Cardiac atrium fibroblast (primary cell): ENCODE data around the gene DHX38. TPM values are rescaled to one million over a fixed set of nuclear protein-coding genes. Genes with fewer than 3 reads are reported as not detected.

Source experiments
- total RNA-seq: library from RNA; depleted of rRNA; stranded (reverse); fragments of >200 nt; gene quantifications from 2 replicates; pipeline ENCODE4 v1.2.3, GENCODE V29; 2015

Gene DHX38
- 18.8 and 22.7 TPM in 2 replicates for total RNA-seq

DNA sequence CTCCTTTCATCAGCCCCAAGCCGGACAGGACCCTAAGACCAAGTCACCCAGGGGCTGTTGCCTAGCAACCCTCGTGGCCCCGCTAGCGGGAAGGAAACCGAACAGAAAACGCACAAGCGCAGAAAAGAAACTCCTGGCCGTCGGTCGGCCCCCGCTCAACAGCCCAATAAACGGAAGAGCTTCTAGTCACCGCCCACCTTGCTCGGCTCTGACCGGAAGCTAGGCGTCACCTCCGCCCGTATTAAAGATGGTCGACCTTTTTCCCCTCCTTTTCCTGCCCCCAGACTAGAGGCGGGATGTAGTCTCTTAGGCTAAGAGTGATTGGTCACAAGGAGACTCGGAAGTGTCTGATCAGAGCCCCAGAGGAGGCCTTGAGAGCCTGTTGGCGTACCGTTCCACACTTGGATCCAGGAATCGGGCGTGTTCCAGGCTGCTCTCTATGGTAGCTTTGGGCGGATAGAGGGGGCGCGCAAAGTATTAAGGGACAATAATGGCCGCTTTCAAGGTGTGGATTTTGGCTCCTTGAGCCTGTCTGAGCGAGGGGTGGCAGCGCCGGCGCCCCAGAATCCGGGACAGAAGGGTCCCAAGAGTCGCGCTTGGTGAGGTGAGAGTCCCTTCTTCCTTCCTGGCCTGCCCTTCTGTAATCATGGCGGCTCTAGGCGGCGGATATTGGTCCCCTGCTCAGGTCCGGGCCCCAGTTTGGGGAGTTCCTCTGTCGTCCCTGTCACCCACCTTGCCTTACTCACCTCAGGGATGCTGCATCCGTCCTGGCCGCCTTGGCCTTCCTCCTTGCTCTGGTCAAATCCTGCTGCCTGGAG, at the start of gene DHX38, which contains the start of gene TXNL4B:
DHX38 (plus strand) TSS at position 400 of the 818 bp plus-strand sequence. CDS start 2,311 bp downstream, outside the sequence.
TXNL4B (minus strand) TSS at position 173 of the 818 bp plus-strand sequence. CDS start 2,871 bp downstream, outside the sequence.

DNA sequence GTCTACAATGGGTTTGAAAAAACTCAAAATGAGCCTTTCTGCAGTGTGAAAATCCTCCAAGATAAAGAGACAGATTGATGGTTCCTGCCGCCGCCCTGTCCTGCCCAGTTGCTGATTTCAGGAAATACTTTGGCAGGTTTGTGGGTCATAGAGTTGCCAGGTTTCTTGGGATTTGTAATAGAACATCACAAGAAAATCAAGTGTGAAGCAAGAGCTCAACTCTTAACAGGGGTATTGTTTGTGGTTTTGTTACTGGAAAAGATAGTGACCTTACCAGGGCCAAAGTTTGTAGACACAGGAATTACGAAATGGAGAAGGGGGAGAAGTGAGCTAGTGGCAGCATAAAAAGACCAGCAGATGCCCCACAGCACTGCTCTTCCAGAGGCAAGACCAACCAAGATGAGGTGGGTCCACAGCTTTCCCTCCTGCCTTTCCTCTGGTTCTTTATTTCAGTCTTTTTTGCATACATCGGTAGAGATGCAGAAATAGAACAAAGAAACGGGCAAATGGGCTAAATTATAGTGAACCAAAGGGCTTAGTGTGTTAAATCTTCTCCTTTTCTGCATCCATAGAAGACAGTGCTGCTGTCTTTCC, 39.3 kb upstream of the DHX38 start, which contains the start of gene HP:
HP (plus strand) TSS at position 252 of the 594 bp plus-strand sequence; CDS start at position 400, 148 bp downstream.

Other genes starting within 250 kb of the DHX38 start
- gene ATXN1L, start 247.9 kb upstream of the DHX38 start, total RNA-seq, result 11.2 and 11.5 TPM in 2 replicates
- 4.1 and 6.0 TPM in 2 replicates for gene ZNF821, start 209.7 kb upstream of the DHX38 start, total RNA-seq
- gene IST1, start 198.3 kb upstream of the DHX38 start, total RNA-seq, result 112 and 122 TPM in 2 replicates
- gene PKD1L3, start 93.4 kb upstream of the DHX38 start, total RNA-seq, result not detected in 2 replicates
- gene DHODH, start 85.1 kb upstream of the DHX38 start, total RNA-seq, result 8.5 and 9.9 TPM in 2 replicates
- gene HP, start 39.3 kb upstream of the DHX38 start, total RNA-seq, result 2.8 TPM in 1 of 2 replicates, not detected in the other
- gene HPR, start 30.6 kb upstream of the DHX38 start, total RNA-seq, result 2.5 and 3.2 TPM in 2 replicates
- 9.7 and 10.4 TPM in 2 replicates for gene TXNL4B, start 227 bp upstream of the DHX38 start, total RNA-seq
- gene PMFBP1, start 78.3 kb downstream of the DHX38 start, total RNA-seq, result not detected in 2 replicates